Breast epithelium (tissue), 4 donors: ENCODE measurements around the gene SYNM. TPM values are rescaled to one million over a fixed set of nuclear protein-coding genes. Genes with fewer than 3 reads are reported as not detected.

Source experiments
- DNase-seq, 2 donors: peaks; one replicate each; pipeline ENCODE4 v3.0.0-alpha.2; 2019; ENCODE audit warnings: low spot score in 2 of 2
- H3K27ac ChIP-seq, 2 donors: fragments of 200-600 bp; sonication (generic) in 1 of 2; one replicate each; pipeline ENCODE4 v1.5.1; 2016 to 2019; ENCODE audit warnings: mild to moderate bottlenecking in 1 of 2
- H3K27me3 ChIP-seq, 2 donors: fragments of 200-600 bp; sonication (generic) in 1 of 2; one replicate each; pipeline versions ENCODE4 v1.5.1 to v1.6.0; 2017 to 2019; ENCODE audit warnings: control low read depth in 1 of 2, mild to moderate bottlenecking in 1 of 2
- H3K36me3 ChIP-seq: fragments of 200-600 bp; one replicate; pipeline ENCODE4 v1.5.1; 2019
- H3K4me1 ChIP-seq, 2 donors: fragments of 200-600 bp; sonication (generic); one replicate each; pipeline ENCODE4 v1.5.1; 2016 to 2019; ENCODE audit warnings: control low read depth in 1 of 2
- H3K4me3 ChIP-seq, 3 donors: fragments of 200-600 bp; sonication (generic); 1 replicate in 2 of 3; 2 replicates in 1 of 3; pipeline ENCODE4 v1.5.1; 2016 to 2019; ENCODE audit warnings: mild to moderate bottlenecking in 3 of 3, moderate library complexity in 2 of 3
- H3K9me3 ChIP-seq, 2 donors: fragments of 200-600 bp; sonication (generic) in 1 of 2; one replicate each; pipeline ENCODE4 v1.5.1; 2016 to 2019; ENCODE audit warnings: control low read depth in 1 of 2
- CTCF ChIP-seq, 3 donors: fragments of 450-650 bp; IDR thresholded peaks; one replicate each; pipeline ENCODE4 v1.5.1; 2016 to 2017; ENCODE audit warnings: antibody characterized with exemption in 3 of 3, mild to moderate bottlenecking in 3 of 3, moderate library complexity in 3 of 3
- POLR2A ChIP-seq: fragments of 450-650 bp; IDR thresholded peaks from one replicate; pipeline ENCODE4 v1.6.1; 2016; ENCODE audit warnings: antibody characterized with exemption, mild to moderate bottlenecking, moderate library complexity
- POLR2AphosphoS5 ChIP-seq, 3 donors: sonication (generic); formaldehyde crosslinking; IDR thresholded peaks; one replicate each; pipeline ENCODE4 v1.6.1; 2017; ENCODE audit warnings: antibody characterized with exemption in 3 of 3
- intact Hi-C: fragments of 100-400 bp; cut with DNase I; formaldehyde crosslinking; loops from one replicate; pipeline ENCODE4 v1.15.1; 2023; ENCODE audit warnings: low total_unique reads
- total RNA-seq, 3 donors: library from RNA; depleted of rRNA; stranded (reverse); fragments of >200 nt; gene quantifications; one replicate each; pipeline ENCODE4 v1.1.0, GENCODE V29; 2016

SYNM gene, protein sequence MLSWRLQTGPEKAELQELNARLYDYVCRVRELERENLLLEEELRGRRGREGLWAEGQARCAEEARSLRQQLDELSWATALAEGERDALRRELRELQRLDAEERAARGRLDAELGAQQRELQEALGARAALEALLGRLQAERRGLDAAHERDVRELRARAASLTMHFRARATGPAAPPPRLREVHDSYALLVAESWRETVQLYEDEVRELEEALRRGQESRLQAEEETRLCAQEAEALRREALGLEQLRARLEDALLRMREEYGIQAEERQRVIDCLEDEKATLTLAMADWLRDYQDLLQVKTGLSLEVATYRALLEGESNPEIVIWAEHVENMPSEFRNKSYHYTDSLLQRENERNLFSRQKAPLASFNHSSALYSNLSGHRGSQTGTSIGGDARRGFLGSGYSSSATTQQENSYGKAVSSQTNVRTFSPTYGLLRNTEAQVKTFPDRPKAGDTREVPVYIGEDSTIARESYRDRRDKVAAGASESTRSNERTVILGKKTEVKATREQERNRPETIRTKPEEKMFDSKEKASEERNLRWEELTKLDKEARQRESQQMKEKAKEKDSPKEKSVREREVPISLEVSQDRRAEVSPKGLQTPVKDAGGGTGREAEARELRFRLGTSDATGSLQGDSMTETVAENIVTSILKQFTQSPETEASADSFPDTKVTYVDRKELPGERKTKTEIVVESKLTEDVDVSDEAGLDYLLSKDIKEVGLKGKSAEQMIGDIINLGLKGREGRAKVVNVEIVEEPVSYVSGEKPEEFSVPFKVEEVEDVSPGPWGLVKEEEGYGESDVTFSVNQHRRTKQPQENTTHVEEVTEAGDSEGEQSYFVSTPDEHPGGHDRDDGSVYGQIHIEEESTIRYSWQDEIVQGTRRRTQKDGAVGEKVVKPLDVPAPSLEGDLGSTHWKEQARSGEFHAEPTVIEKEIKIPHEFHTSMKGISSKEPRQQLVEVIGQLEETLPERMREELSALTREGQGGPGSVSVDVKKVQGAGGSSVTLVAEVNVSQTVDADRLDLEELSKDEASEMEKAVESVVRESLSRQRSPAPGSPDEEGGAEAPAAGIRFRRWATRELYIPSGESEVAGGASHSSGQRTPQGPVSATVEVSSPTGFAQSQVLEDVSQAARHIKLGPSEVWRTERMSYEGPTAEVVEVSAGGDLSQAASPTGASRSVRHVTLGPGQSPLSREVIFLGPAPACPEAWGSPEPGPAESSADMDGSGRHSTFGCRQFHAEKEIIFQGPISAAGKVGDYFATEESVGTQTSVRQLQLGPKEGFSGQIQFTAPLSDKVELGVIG (N-terminal part only)
- 100 to 1,000 TPM in 2 of 3 donors, 10 to 100 TPM in 1; 32.0 to 319 (median 115) TPM for total RNA-seq

GRCh38 chr15:99104788-99105513, at the start of gene SYNM:
SYNM (plus strand) TSS chr15:99105080; CDS start chr15:99105200, 120 bp downstream.
- Histone ChIP-seq H3K9me3 (no peaks in the 10 kb centered on the region), H3K27me3 (peaks cover 0 to 6% of the 10 kb centered on the region in 2 donors), H3K4me1 (peaks cover 0 to 4% of the 10 kb centered on the region in 2 donors), H3K27ac (peak within 1 kb of the TSS; percentile 77 to 94), H3K4me3 (peak within 1 kb of the TSS; percentile 45 to 87 (median 70)), H3K36me3 (no peaks in the 10 kb centered on the region)
- DNase-seq, result peak; percentile 81 to 82
- TF ChIP-seq CTCF (IDR thresholded peaks at IDR 0.05) (peak; percentile 29 to 86 (median 61)), POLR2AphosphoS5 (IDR thresholded peaks at IDR 0.05) (peak; percentile 56 to 90 (median 85)), POLR2A (peak; percentile 43)
- intact Hi-C loops, result loop anchor here (5.0 kb wide), 1 partner anchor 107 kb away; no protein-coding TSS in a partner anchor

GRCh38 chr15:99055555-99056134, 49.2 kb upstream of the SYNM start:
- intact Hi-C loops, result no loop called here
- Histone ChIP-seq H3K27ac (no peak overlapping the region), H3K4me1 (peaks cover 0 to 6% of the 10 kb centered on the region in 2 donors), H3K4me3 (no peak overlapping the region), H3K36me3 (no peaks in the 10 kb centered on the region), H3K9me3 (no peaks in the 10 kb centered on the region), H3K27me3 (no peaks in the 10 kb centered on the region)
- DNase-seq, result no peak
- TF ChIP-seq POLR2A (no peak), POLR2AphosphoS5 (IDR thresholded peaks at IDR 0.05) (no peak), CTCF (IDR thresholded peaks at IDR 0.05) (no peak)

DNA sequence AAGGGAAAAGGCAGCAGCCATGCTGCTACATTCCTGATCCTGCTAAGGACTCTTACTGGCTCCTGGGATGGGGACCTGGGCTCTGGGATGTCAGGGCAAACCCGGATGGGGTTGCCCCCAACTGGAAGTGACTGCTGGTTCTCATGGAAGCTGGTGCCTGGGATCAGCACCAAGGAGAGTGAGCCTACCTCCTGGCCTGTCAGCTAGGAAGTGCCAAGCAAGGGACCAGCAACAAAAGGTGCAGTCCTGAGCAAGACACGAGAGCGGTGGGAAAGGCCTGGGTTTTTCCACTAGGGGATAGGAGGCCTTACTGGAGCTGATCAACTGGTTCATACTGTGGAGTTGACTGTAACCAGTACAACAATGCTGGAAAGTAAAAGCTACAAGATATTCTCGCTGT, 47.9 kb upstream of the SYNM start:
- no peaks in the 10 kb centered on the region for H3K36me3 ChIP-seq
- intact Hi-C loops, result no loop called here
- H3K27ac ChIP-seq, result no peak overlapping the region
- no peaks in the 10 kb centered on the region for H3K9me3 ChIP-seq
- no peak for DNase-seq
- no peak for TF ChIP-seq CTCF (IDR thresholded peaks at IDR 0.05)
- no peak for TF ChIP-seq POLR2AphosphoS5 (IDR thresholded peaks at IDR 0.05)
- TF ChIP-seq POLR2A, result no peak
- peaks cover 0 to 6% of the 10 kb centered on the region in 2 donors for H3K4me1 ChIP-seq
- H3K4me3 ChIP-seq, result no peak overlapping the region
- no peaks in the 10 kb centered on the region for H3K27me3 ChIP-seq

DNA sequence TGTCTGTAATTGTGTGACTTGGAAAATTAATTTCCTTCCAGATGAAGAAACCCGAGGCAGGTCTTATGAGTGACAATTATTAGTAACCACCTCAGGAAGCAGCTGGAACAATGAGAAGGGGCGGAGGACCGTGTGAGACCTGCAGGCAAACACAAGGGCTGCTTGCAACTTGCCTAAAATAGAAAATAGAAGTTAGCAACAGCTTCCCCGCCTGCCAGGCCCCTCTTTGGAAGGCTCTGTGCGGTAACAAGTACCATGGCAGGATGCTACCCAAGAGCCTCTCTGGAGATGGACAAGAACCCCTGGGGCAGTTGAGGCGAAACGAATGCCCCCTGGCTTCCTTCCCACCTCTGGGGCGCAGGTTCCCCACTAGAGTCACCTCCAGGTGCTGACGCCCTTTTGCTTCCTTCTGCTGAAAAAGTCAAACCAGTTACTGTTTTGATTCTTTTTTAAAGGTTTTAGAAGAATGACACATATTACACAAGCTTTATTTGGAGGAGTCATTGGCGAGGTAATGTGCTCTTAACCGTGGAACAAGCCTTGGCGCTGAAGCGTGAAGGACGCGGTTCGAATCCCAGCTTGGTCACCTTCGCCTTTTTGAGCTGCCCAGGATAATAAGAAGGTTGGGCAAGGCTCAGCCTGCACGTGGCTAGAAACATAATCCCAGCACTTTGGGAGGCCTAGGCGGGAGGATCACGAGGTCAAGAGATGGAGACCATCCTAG, 47.0 kb upstream of the SYNM start:
- Histone ChIP-seq H3K27ac (peak overlapping the region; percentile 88 to 94), H3K4me3 (peak overlapping the region in 2 of 3 donors; percentile 63 to 78), H3K36me3 (no peaks in the 10 kb centered on the region), H3K4me1 (peaks cover 0 to 6% of the 10 kb centered on the region in 2 donors), H3K27me3 (no peaks in the 10 kb centered on the region), H3K9me3 (no peaks in the 10 kb centered on the region)
- intact Hi-C loops, result no loop called here
- TF ChIP-seq POLR2A, result no peak
- no peak for TF ChIP-seq CTCF (IDR thresholded peaks at IDR 0.05)
- peak in 1 of 3 donors; percentile 2 for TF ChIP-seq POLR2AphosphoS5 (IDR thresholded peaks at IDR 0.05)
- DNase-seq, result no peak
